ENCODE results near the gene FGF22.

Gene FGF22

GRCh38 chr19:644789-645188 lies 5.1 kb downstream of the FGF22 start:
- DNase-seq = no peak

GRCh38 chr19:645912-646778 lies 6.5 kb downstream of the FGF22 start:
- DNase-seq = no peak

GRCh38 chr19:646779-647565 lies 7.3 kb downstream of the FGF22 start:
- DNase-seq = no peak

- DNase-seq = no peak
Observed at GRCh38 chr19:647566-648284, 8.0 kb downstream of the FGF22 start.

- no peak for DNase-seq
Observed at GRCh38 chr19:648305-648704, 8.6 kb downstream of the FGF22 start.

GRCh38 chr19:648904-649801 lies 9.5 kb downstream of the FGF22 start:
- no peak for DNase-seq

GRCh38 chr19:650121-650520 lies 10.4 kb downstream of the FGF22 start:
- no peak for DNase-seq

- no peak for DNase-seq
Observed at GRCh38 chr19:651114-651818, 11.6 kb downstream of the FGF22 start.

- DNase-seq = no peak
Observed at GRCh38 chr19:651991-652390, 12.3 kb downstream of the FGF22 start.

GRCh38 chr19:652467-653389 lies 13.0 kb downstream of the FGF22 start:
- no peak for DNase-seq

- no peak for DNase-seq
Observed at GRCh38 chr19:653425-653824, 13.7 kb downstream of the FGF22 start.

- no peak for DNase-seq
Observed at GRCh38 chr19:655691-656090, 16.0 kb downstream of the FGF22 start.

GRCh38 chr19:656751-657559 lies 17.3 kb downstream of the FGF22 start:
- DNase-seq = no peak

- no peak for DNase-seq
Observed at GRCh38 chr19:657611-658010, 17.9 kb downstream of the FGF22 start.

- no peak for DNase-seq
Observed at GRCh38 chr19:658059-658839, 18.6 kb downstream of the FGF22 start.

GRCh38 chr19:658916-659839 lies 19.5 kb downstream of the FGF22 start:
- DNase-seq = no peak

GRCh38 chr19:660793-661426 lies 21.2 kb downstream of the FGF22 start:
- DNase-seq = no peak
